PC-3 (cell line): Measurements from ENCODE around the gene TGIF1.

Experiments
- EZH2 ChIP-seq: fragments of 300-600 bp; sonication (generic); IDR thresholded peaks from one replicate; pipeline ENCODE4 v1.6.1; 2017; ENCODE audit warnings: antibody characterized with exemption, mild to moderate bottlenecking, low read length; ENCODE audit not compliant: unreplicated experiment
- TF ChIP-seq, protein P1 (sequence below): fragments of 300-600 bp; sonication (generic); conservative IDR thresholded peaks from 2 replicates; pipeline ENCODE4 v1.5.1; 2017; ENCODE audit warnings: antibody characterized with exemption, low read depth, mild to moderate bottlenecking, low read length

DNA sequence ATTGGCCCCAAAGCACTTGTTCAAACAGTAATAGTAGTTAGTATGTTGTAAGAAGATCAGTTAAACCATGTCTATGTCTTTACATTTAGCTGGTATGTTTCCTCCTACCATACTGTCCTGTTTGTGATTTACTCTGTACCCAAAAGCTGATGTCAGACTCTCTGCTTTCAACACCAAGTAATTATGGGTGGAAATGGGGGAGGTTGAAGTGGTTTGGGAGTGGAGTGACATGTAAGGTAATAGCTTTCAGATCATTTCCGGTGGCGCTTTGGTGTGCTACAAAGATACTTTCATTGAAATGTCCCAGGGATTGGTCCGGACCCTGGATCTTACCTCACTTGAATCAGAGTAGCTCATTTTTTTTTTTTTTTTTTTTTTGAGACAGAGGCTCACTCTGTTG lies 39.7 kb upstream of the TGIF1 start:
- TF ChIP-seq, protein P1, sequence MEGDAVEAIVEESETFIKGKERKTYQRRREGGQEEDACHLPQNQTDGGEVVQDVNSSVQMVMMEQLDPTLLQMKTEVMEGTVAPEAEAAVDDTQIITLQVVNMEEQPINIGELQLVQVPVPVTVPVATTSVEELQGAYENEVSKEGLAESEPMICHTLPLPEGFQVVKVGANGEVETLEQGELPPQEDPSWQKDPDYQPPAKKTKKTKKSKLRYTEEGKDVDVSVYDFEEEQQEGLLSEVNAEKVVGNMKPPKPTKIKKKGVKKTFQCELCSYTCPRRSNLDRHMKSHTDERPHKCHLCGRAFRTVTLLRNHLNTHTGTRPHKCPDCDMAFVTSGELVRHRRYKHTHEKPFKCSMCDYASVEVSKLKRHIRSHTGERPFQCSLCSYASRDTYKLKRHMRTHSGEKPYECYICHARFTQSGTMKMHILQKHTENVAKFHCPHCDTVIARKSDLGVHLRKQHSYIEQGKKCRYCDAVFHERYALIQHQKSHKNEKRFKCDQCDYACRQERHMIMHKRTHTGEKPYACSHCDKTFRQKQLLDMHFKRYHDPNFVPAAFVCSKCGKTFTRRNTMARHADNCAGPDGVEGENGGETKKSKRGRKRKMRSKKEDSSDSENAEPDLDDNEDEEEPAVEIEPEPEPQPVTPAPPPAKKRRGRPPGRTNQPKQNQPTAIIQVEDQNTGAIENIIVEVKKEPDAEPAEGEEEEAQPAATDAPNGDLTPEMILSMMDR, result no peak
- TF ChIP-seq EZH2, result no peak
